Measurements from ENCODE around the gene TMEM109.

DNA sequence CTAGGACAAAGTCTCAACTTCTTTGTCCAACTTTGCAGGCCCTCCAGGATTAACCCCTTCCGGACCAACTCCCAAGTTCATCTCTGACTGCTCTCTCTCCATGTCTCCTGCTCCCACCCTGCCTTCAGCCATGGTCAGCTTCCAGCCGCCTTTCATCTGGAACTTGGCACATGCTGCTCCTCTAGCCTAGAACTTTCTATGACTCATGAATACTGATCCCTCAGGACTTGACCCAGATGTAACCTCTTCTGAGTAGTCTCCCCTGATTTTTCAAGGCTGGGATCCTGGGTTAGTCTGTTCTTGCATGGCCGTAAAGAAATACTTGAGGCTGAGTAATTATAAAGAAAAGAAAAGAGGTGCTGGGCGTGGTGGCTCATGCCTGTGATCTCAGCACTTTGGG lies 43.2 kb downstream of the TMEM109 start:
- TF ChIP-seq ZNF112 (tag by site-specific recombination; IDR thresholded peaks at IDR 0.05): no peak
- TF ChIP-seq, protein P1, sequence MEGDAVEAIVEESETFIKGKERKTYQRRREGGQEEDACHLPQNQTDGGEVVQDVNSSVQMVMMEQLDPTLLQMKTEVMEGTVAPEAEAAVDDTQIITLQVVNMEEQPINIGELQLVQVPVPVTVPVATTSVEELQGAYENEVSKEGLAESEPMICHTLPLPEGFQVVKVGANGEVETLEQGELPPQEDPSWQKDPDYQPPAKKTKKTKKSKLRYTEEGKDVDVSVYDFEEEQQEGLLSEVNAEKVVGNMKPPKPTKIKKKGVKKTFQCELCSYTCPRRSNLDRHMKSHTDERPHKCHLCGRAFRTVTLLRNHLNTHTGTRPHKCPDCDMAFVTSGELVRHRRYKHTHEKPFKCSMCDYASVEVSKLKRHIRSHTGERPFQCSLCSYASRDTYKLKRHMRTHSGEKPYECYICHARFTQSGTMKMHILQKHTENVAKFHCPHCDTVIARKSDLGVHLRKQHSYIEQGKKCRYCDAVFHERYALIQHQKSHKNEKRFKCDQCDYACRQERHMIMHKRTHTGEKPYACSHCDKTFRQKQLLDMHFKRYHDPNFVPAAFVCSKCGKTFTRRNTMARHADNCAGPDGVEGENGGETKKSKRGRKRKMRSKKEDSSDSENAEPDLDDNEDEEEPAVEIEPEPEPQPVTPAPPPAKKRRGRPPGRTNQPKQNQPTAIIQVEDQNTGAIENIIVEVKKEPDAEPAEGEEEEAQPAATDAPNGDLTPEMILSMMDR (tag by site-specific recombination; IDR thresholded peaks at IDR 0.05): no peak

Measured in HEK293 (cell line).